ENCODE measurements around the gene ANKRD52. TPM values are rescaled to one million over a fixed set of nuclear protein-coding genes. Genes with fewer than 3 reads are reported as not detected.
"Not testable (repeated sequence)": the region's sequence is repeated elsewhere in the genome, so short reads cannot be mapped to it uniquely, and the experiment has no call there.

The ANKRD52 gene
- total and polyA plus RNA-seq, 4 donors: 4.4 to 37.9 (median 19.9) TPM

DNA sequence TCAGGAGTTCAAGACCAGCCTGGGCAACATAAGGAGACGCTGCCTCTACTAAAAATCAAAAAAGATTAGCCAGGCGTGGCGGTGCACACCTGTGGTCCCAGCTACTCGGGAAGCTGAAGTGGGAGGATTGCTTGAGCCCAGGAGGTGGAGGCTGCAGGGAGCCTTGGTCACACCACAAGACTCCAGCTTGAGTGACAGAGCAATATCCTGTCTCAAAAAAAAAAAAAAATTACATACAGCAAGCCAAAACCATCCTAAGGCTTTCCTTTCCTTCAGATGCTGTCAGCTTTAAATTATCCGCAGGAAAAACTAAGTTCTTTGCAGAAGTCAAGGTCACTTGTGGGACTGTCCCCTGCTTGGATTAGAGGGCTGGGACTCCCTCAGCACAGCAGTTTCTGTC is 40.6 kb upstream of the ANKRD52 start:
- Histone ChIP-seq H3K9me3 (ENCODE audit: control insufficient read depth, low read length) (no peaks in the 10 kb centered on the region), H3K4me3 (ENCODE audit: low read length in 2 of 2) (no peak overlapping the region), H3K27me3 (ENCODE audit: control insufficient read depth in 1 of 2, insufficient read depth in 2 of 2, low read length in 1 of 2) (no peaks in the 10 kb centered on the region), H3K27ac (ENCODE audit: low read depth in 1 of 2, low read length in 2 of 2) (no peak overlapping the region), H3K4me1 (ENCODE audit: control insufficient read depth in 1 of 2, insufficient read depth in 2 of 2, low read length in 2 of 2) (peaks cover 0 to 2% of the 10 kb centered on the region in 2 donors), H3K36me3 (ENCODE audit: control insufficient read depth in 1 of 2, insufficient read depth in 2 of 2, low read length in 1 of 2) (no peaks in the 10 kb centered on the region)
- intact Hi-C loops (cut with DNase I): no loop called here
- no peak for DNase-seq
- ATAC-seq (ENCODE audit: low FRiP score): no peak
- 73 to 74% methylated on average over 5 of the region's 5 CpGs for WGBS, 2 donors

DNA sequence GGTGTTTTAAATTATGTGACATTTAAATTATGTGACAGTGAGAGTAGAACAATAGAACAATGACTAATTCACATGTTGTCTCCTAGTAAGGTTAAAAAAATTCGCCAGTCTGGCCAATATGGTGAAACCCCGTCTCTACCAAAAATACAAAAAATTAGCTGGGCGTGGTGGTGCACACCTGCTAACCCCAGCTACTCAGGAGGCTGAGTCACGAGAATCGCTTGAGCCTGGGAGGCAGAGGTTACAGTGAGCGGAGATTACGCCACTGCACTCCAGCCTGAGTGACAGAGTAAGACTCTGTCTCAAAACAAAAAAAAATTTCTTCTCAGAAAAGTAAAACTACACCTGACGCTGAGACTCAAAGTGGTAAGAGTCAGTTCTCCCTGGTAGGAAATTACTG is 39.2 kb upstream of the ANKRD52 start:
- no peaks in the 10 kb centered on the region for H3K36me3 ChIP-seq (ENCODE audit: control insufficient read depth in 1 of 2, insufficient read depth in 2 of 2, low read length in 1 of 2)
- no peak overlapping the region for H3K27ac ChIP-seq (ENCODE audit: low read depth in 1 of 2, low read length in 2 of 2)
- DNase-seq (no peak), ATAC-seq (ENCODE audit: low FRiP score) (no peak)
- no peaks in the 10 kb centered on the region for H3K27me3 ChIP-seq (ENCODE audit: control insufficient read depth in 1 of 2, insufficient read depth in 2 of 2, low read length in 1 of 2)
- no peak overlapping the region for H3K4me3 ChIP-seq (ENCODE audit: low read length in 2 of 2)
- H3K4me1 ChIP-seq (ENCODE audit: control insufficient read depth in 1 of 2, insufficient read depth in 2 of 2, low read length in 2 of 2): peaks cover 0 to 2% of the 10 kb centered on the region in 2 donors
- intact Hi-C loops (cut with DNase I): no loop called here
- 93 to 95% methylated on average over 8 of the region's 8 CpGs for WGBS, 2 donors
- no peaks in the 10 kb centered on the region for H3K9me3 ChIP-seq (ENCODE audit: control insufficient read depth, low read length)

DNA sequence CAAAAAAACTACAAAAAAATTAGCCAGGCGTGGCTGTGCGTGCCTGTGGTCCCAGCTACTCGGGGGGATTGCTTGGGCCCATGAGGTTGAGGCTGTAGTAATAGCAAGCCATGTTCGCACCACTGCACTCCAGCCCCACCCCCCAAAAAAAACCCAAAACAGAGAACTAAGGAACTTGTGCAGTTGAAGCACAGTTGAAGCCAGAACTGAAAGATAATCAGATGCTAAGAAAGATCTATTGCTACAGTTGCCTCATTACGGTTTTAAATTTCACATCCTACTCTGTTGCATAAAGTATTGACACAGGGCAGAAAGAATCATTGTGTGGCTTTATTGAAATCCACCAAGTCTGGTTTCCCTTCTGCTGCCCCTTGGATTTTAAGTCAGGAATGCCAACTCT is 38.1 kb upstream of the ANKRD52 start:
- Histone ChIP-seq H3K27ac (ENCODE audit: low read depth in 1 of 2, low read length in 2 of 2) (no peak overlapping the region), H3K36me3 (ENCODE audit: control insufficient read depth in 1 of 2, insufficient read depth in 2 of 2, low read length in 1 of 2) (peaks cover 0 to 3% of the 10 kb centered on the region in 2 donors), H3K4me1 (ENCODE audit: control insufficient read depth in 1 of 2, insufficient read depth in 2 of 2, low read length in 2 of 2) (peaks cover 0 to 2% of the 10 kb centered on the region in 2 donors), H3K4me3 (ENCODE audit: low read length in 2 of 2) (no peak overlapping the region), H3K9me3 (ENCODE audit: control insufficient read depth, low read length) (no peaks in the 10 kb centered on the region), H3K27me3 (ENCODE audit: control insufficient read depth in 1 of 2, insufficient read depth in 2 of 2, low read length in 1 of 2) (no peaks in the 10 kb centered on the region)
- intact Hi-C loops (cut with DNase I): no loop called here
- no peak for DNase-seq
- no peak for ATAC-seq (ENCODE audit: low FRiP score)
- WGBS, 2 donors: 76 to 78% methylated on average over 5 of the region's 5 CpGs

DNA sequence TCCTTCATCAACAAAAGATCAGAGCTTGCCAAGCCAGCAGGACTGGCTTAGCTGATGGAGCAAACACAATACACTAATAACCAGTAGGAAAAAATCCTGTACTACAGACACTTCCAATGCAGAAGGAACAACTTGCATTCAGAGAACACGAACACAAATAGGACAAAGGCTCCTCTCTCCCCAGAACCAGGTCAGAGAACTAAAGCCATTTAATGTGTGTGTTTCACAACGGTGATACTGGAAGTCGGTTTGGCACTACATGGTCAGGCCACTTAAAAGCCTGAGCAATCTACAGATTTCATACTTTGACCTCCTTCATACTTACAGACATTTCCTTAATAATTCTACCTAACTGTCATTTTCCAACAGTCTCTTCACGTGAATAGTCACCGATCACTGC is 35.6 kb upstream of the ANKRD52 start:
- H3K27me3 ChIP-seq (ENCODE audit: control insufficient read depth in 1 of 2, insufficient read depth in 2 of 2, low read length in 1 of 2): no peaks in the 10 kb centered on the region
- peaks cover 0 to 2% of the 10 kb centered on the region in 2 donors for H3K4me1 ChIP-seq (ENCODE audit: control insufficient read depth in 1 of 2, insufficient read depth in 2 of 2, low read length in 2 of 2)
- peaks cover 0 to 4% of the 10 kb centered on the region in 2 donors for H3K36me3 ChIP-seq (ENCODE audit: control insufficient read depth in 1 of 2, insufficient read depth in 2 of 2, low read length in 1 of 2)
- no peaks in the 10 kb centered on the region for H3K9me3 ChIP-seq (ENCODE audit: control insufficient read depth, low read length)
- no peak for DNase-seq
- H3K27ac ChIP-seq (ENCODE audit: low read depth in 1 of 2, low read length in 2 of 2): no peak overlapping the region
- intact Hi-C loops (cut with DNase I): no loop called here
- ATAC-seq (ENCODE audit: low FRiP score): no peak
- 80 to 81% methylated on average over 5 of the region's 5 CpGs for WGBS, 2 donors
- no peak overlapping the region for H3K4me3 ChIP-seq (ENCODE audit: low read length in 2 of 2)

DNA sequence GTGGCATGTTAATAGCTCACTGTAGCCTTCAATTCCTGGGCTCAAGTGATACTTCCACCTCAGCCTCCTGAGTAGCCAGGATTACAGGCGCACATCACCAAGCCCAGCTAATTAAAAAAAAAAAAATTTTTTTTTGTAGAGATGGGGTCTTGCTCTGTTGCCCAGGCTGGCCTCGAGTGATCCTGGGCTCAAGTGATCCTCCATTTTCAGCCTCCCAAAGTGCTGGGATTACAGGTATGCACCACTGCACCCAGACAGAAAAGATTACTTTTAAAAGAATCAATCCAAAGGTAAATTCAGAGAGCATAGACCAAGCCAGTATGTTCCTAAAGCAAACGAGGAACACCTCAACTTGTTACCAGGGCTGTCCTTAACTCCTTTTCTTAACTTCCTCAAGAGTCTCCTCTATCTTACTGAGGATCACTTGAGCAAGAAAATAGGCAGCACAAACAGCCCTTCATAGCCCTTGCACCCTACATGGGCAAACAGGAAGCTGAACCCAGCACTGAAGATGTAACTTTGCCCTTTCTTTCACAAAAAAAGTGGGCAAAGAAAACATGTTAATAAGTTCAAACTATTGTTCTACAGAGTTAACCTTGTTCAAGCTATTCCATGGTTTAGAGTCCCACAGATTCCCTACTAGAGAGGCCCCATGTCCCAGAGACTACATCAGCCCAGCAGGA is 30.7 kb upstream of the ANKRD52 start:
- DNase-seq: no peak
- Histone ChIP-seq H3K36me3 (ENCODE audit: control insufficient read depth in 1 of 2, insufficient read depth in 2 of 2, low read length in 1 of 2) (peaks cover 0 to 5% of the 10 kb centered on the region in 2 donors), H3K27me3 (ENCODE audit: control insufficient read depth in 1 of 2, insufficient read depth in 2 of 2, low read length in 1 of 2) (no peaks in the 10 kb centered on the region), H3K4me1 (ENCODE audit: control insufficient read depth in 1 of 2, insufficient read depth in 2 of 2, low read length in 2 of 2) (peaks cover 0 to 2% of the 10 kb centered on the region in 2 donors), H3K4me3 (ENCODE audit: low read length in 2 of 2) (no peak overlapping the region), H3K9me3 (ENCODE audit: control insufficient read depth, low read length) (no peaks in the 10 kb centered on the region), H3K27ac (ENCODE audit: low read depth in 1 of 2, low read length in 2 of 2) (no peak overlapping the region)
- intact Hi-C loops (cut with DNase I): no loop called here
- no peak for ATAC-seq (ENCODE audit: low FRiP score)
- WGBS, 2 donors: 77 to 82% methylated on average over 3 of the region's 3 CpGs

DNA sequence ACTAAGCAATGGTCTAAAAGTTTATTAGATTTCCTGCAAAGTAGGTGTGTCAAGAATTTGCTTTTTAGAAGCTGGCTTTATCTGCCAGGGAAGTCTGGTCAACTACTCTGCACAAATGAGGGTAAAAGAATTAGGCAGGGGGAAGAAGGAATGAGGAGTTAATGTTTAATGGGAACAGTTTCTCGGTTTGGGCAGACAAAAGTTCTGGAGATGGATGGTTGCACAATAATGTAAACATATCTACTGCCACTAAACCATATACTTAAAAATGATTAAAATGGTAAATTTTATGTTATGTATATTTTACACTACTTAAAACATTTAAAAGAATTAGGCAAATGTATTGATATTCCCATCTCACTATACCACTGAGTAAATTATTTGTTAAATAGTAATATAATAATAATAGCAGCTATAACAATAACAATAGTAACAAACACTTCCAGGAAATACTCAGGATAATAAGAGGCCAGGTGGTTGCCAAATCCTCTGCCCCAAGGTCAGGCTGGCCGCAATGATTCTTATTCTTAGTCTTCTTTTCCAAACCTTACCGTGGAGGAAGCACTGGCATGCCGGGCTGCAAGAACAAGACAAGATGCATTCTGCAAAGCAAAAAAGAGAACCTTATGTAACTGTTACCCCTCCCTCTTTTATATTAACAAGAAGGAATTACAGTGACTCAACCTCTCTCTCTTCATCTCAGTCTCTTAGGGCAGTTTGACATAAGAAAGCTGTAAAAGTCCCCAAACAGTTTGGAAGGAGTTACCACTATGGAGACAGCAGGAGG is 28.1 kb upstream of the ANKRD52 start:
- no peak overlapping the region for H3K27ac ChIP-seq (ENCODE audit: low read depth in 1 of 2, low read length in 2 of 2)
- intact Hi-C loops (cut with DNase I): no loop called here
- no peak for DNase-seq
- no peak for ATAC-seq (ENCODE audit: low FRiP score)
- peaks cover 0 to 2% of the 10 kb centered on the region in 2 donors for H3K4me1 ChIP-seq (ENCODE audit: control insufficient read depth in 1 of 2, insufficient read depth in 2 of 2, low read length in 2 of 2)
- H3K36me3 ChIP-seq (ENCODE audit: control insufficient read depth in 1 of 2, insufficient read depth in 2 of 2, low read length in 1 of 2): peaks cover 5 to 8% of the 10 kb centered on the region in 2 donors
- H3K27me3 ChIP-seq (ENCODE audit: control insufficient read depth in 1 of 2, insufficient read depth in 2 of 2, low read length in 1 of 2): no peaks in the 10 kb centered on the region
- WGBS, 2 donors: 65 to 73% methylated on average over 4 of the region's 4 CpGs
- no peak overlapping the region for H3K4me3 ChIP-seq (ENCODE audit: low read length in 2 of 2)
- H3K9me3 ChIP-seq (ENCODE audit: control insufficient read depth, low read length): no peaks in the 10 kb centered on the region

DNA sequence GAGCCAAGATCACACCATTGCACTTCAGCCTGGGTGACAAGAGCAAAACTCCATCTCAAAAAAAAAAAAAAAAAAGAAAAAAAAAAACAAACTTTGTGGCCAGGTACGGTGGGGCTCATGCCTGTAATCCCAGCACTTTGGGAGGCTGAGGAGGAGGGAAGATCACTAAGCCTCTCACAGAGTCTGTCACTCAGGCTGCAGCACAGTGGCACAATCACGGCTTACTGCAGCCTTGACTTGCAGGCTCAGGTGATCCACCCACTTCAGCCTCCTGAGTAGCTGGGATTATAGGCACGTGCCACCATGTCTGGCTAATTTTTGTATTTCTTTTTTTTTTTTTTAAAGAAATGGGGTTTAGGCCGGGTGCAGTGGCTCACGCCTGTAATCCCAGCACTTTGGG is 26.1 kb upstream of the ANKRD52 start:
- 85 to 86% methylated on average over 5 of the region's 5 CpGs for WGBS, 2 donors

DNA sequence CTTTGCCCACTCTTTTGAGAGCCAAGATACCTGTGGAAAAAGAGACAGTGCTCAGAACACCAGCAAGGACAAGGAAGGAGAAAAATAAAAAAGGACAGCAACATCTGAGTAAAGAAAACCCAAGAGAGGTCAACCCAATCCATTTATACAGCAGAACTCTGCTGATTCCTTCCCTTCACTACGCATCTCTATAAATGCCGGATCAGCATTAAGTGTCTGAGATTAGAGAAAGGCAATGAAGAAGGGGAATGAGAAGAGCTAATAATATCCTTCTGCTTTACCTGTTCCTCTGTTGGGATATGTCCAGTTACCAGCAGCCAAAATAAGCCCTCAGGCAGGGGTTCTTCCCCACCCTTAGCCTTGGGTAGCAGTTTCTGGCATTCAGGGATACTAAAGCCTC is 24.4 kb upstream of the ANKRD52 start:
- no peak overlapping the region for H3K4me3 ChIP-seq (ENCODE audit: low read length in 2 of 2)
- DNase-seq: no peak
- no peaks in the 10 kb centered on the region for H3K9me3 ChIP-seq (ENCODE audit: control insufficient read depth, low read length)
- H3K27ac ChIP-seq (ENCODE audit: low read depth in 1 of 2, low read length in 2 of 2): no peak overlapping the region
- intact Hi-C loops (cut with DNase I): no loop called here
- 98% methylated on average over 2 of the region's 2 CpGs for WGBS, 2 donors
- ATAC-seq (ENCODE audit: low FRiP score): no peak
- peaks cover 5 to 8% of the 10 kb centered on the region in 2 donors for H3K36me3 ChIP-seq (ENCODE audit: control insufficient read depth in 1 of 2, insufficient read depth in 2 of 2, low read length in 1 of 2)
- H3K27me3 ChIP-seq (ENCODE audit: control insufficient read depth in 1 of 2, insufficient read depth in 2 of 2, low read length in 1 of 2): no peaks in the 10 kb centered on the region
- peaks cover 0 to 2% of the 10 kb centered on the region in 2 donors for H3K4me1 ChIP-seq (ENCODE audit: control insufficient read depth in 1 of 2, insufficient read depth in 2 of 2, low read length in 2 of 2)

More for the DNA sequence above, 26.1 kb upstream of the ANKRD52 start:
- H3K9me3 ChIP-seq (ENCODE audit: control insufficient read depth, low read length); H3K4me1 ChIP-seq (ENCODE audit: control insufficient read depth in 1 of 2, insufficient read depth in 2 of 2, low read length in 2 of 2); H3K27ac ChIP-seq (ENCODE audit: low read depth in 1 of 2, low read length in 2 of 2); H3K4me3 ChIP-seq (ENCODE audit: low read length in 2 of 2); H3K36me3 ChIP-seq (ENCODE audit: control insufficient read depth in 1 of 2, insufficient read depth in 2 of 2, low read length in 1 of 2); intact Hi-C loops (cut with DNase I); DNase-seq; ATAC-seq (ENCODE audit: low FRiP score); H3K27me3 ChIP-seq (ENCODE audit: control insufficient read depth in 1 of 2, insufficient read depth in 2 of 2, low read length in 1 of 2): not testable (repeated sequence)

DNA sequence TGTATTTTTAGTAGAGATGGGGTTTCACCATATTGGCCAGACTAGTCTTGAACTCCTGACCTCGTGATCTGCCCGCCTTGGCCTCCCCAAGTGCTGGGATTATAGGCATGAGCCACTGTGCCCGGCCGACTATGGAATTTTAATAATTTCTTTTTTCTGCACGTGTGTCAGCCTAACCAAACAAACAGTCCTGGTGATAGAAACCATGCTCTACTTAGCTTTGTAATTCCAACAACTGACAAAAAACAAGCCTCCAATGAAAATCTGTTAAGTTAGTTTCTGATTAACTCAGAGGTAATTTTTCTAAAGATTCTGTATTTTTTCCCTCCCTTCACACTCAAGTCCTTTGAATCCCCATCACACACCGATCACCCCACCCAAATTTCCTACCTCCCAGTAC is 23.8 kb upstream of the ANKRD52 start:
- ATAC-seq (ENCODE audit: low FRiP score) (no peak), DNase-seq (no peak)
- intact Hi-C loops (cut with DNase I): no loop called here
- WGBS, 2 donors: 51 to 54% methylated on average over 6 of the region's 6 CpGs
- Histone ChIP-seq H3K4me1 (ENCODE audit: control insufficient read depth in 1 of 2, insufficient read depth in 2 of 2, low read length in 2 of 2) (peaks cover 0 to 2% of the 10 kb centered on the region in 2 donors), H3K27ac (ENCODE audit: low read depth in 1 of 2, low read length in 2 of 2) (no peak overlapping the region), H3K27me3 (ENCODE audit: control insufficient read depth in 1 of 2, insufficient read depth in 2 of 2, low read length in 1 of 2) (no peaks in the 10 kb centered on the region), H3K9me3 (ENCODE audit: control insufficient read depth, low read length) (no peaks in the 10 kb centered on the region), H3K4me3 (ENCODE audit: low read length in 2 of 2) (no peak overlapping the region), H3K36me3 (ENCODE audit: control insufficient read depth in 1 of 2, insufficient read depth in 2 of 2, low read length in 1 of 2) (peaks cover 5 to 8% of the 10 kb centered on the region in 2 donors)
